Fibroblast of skin of back (primary cell): ENCODE measurements around the gene SPATC1L.
"Not testable (repeated sequence)": the region's sequence is repeated elsewhere in the genome, so short reads cannot be mapped to it uniquely, and the experiment has no call there.

Experiments used
- DNase-seq: peaks from one replicate; pipeline ENCODE4 v3.0.0-alpha.2; 2013

SPATC1L gene

DNA sequence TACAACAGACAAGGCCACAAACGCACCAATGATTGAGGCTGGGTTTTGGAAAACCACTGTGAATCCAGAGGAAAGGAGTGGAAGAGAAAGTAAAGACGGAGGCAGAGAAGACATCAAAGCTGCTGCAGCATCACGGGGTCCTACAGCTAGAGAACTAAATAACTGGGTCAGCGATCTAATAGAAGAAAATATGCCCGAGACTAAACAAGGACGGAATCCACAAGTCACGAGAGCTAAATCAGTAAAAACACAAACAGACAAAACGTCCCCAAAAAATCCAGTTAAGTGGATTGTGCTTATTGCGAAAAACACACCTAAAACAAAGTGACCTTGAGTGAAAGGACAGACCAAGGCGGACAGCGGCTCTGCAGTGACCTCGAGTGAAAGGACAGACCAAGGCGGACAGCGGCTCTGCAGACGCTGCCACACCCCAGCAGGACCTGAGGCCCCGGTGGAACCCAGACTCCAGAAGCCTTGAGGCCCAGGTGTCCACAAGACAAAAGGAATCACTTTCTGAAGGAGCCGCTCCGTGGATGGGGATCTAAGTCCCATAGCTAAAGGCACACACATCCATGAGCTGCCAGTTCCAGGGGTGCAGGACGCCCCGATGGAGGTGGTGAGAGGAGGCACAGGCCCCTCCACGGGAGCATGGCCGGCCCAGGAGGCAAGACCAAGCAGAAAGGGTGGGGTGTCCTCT, 34.9 kb downstream of the SPATC1L start:
- no peak for DNase-seq

DNA sequence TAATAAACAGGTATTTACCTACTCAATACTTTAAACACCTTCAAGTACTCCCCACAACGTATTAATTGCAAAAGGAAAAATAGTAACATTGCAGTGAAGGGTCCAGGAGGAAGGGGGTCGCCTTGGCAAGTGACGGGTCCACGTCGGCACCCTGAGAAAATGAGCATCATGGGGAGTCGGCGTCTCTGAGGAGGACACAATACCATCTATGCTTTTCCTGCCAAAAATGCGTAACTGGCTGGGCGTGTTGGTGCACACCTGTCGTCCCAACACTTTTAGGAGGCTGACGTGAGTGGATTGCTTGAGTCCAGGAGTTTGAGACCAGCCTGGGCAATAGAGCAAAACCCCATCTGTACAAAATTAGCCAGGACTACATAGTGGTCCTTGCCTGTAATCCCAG, 36.2 kb downstream of the SPATC1L start:
- no peak for DNase-seq

DNA sequence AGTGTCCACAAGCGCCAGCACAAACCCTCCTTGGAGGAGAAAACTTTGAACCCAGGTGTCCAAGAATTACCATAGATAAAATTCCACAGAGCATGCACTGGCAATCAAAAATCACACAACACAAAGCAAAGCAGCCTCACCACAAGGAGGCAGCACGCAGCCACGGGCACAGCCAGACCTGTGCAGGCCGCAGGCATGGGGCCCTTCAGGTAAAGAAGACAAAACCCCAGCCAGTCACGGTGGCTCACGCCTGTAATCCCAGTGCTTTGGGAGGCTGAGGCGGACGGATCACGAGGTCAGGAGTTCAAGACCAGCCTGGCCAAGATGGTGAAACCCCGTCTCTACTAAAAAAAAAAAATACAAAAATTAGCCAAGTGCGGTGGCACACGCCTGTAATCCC, 36.8 kb downstream of the SPATC1L start:
- DNase-seq, result not testable (repeated sequence)

DNA sequence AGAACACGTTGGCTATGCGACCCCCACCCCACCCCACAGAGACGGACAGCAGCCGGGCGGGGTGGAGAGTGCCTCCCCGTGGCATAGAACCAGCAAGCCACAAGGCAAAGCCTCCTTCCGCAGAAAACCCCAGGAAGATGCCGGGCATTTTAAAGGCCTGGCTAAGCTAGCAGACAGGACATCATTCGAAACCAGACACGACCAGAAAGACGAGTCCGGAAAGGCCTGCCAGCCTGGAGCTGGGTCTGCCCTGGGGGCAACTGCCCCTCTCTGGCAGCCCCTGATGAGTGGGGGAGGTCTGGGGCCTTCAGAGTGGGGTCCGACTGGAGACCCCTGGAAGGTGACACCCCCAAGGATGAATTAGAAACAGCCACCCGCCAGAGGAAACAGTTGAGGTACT, 37.4 kb downstream of the SPATC1L start:
- DNase-seq, result no peak

DNA sequence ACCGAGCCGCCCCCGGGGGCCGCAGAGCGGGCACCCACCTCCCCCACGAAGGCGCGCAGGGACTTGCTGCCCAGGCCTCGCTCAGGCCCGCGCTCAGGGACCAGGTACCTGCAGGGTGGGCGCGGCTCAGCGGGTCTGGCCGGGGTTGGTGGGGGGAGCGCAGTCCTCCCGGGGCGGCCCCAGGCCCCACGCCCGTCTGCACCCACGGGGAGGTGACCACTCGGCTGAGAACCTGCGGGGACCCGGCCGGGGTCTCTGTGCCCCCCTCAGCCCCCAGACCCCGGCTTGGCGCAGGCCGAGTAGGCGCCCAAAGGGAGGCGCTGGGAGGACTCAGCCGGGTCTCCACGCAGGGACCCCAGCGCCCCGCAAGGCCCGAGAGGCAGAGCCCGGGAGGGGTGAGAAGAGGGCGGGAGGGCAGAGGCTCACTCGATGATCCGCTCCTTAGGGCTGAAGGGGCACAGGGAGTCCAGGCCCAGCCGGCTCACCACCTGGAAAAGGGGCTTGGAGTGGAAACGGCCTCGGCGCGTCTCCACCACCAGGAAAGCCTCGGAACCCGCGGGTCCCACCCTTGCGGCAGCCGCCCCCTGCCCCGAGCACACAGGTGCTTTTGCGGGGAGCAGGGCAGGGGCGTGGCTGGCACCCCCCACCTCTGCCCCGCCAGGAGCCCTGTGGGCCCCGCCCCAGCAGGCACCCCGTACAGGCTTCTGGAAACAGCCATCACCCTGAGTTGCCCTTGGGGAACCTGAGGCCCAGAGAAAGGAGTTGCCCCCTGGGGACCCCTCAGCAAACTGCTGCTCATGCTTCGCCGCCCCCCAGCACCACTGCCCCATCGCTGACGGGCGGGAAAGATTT, 38.2 kb downstream of the SPATC1L start:
- DNase-seq, result no peak

DNA sequence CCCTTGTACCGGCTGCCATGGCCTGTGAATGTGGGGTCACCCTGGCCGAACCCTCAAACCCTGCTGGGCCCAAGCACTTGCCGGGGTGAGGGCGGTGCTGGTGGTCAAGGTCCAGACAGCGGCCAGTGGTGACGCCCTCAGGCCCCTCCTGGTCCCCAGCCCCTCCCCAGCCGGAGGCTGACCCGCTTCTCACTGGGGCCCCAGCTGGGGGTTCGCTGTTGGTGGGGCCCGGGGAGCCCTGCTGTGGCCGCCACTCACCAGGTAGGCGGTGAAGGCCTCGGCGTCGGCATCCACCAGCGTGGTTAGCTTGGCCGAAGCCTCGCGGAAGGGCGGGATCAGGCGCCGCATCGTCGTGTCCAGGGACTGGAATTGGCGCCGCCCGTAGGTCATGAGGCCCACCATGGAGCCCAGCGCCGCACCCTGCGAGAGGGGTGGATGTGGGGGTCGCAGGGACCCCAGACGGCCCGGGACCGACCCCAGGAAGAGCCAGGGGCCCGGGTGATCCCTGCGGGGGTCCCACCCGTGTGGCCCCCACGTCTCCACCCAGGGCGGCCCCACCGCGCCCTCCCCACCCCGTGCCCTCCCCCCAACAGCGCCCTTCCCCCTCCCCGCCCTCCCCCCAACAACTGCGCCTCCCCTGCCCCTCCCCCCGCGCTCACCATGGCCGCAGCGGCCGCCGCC, 39.0 kb downstream of the SPATC1L start:
- DNase-seq, result no peak

DNA sequence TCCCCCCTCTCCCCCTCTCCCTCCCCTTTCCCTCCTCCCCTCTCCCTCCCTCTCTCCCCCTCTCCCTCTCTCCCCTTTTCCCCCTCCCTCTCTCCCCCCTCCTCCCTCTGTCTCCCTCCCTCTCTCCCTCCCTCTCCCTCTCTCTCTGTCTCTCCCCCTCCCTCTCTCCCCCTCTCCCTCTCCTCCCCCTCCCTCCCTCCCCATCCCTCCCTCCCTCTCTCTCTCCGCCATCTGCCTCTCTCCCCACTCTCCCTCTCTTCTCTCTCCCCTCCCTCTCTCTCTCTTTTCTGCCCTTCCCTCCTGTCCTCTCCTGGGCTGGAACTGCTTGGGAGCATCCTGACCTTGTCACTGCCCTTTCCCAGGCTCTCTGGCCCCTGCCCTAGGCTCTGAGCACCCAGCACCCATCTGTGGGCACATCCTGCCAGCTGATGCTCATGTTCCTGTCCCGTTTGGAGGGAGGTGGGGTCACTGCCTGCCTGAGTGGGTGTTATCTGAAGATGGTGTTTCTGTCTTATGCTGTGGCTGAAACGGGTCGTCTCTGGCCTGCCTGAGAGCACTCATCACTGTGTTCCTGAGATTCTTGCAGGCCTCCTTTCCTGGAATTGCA, 39.7 kb downstream of the SPATC1L start:
- no peak for DNase-seq

DNA sequence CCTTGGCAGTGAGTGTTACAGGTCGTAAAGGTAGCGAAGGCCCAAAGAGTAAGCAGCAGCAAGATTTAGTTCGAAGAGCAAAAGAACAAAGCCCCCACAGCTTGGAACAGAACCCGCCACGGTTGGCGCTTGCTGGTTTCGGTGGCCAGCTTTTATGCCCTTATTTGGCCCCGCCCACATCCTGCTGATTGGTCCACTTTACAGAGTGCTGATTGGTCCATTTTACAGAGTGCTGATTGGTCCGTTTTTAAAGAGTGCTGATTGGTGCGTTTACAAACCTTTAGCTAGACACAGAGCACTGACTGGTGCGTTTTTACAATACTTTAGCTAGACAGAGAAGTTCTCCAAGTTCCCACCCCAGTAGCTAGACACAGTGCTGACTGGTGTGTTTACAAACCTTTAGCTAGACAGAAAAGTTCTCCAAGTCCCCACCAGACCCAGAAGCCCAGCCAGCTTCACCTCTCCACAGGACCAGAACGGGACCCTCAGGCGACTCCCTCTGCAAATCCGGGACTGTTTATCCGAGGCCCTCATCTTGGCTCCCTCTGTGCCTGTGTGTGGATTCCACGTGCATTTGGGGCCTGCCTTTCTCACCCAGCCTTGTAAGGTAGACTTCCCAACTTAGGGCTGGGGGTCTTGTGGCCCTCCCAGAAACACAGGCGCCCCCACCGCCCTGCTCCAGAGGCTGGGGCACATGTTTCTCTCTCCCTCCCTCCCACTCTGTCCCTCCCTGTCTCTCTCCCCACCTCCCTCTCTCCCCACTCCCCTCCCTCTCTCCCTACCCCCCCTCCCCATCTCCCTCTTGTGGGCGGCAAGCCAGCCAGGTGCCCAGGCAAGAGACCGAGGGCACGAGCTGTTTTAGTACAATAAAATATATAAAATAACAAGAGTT, 41.4 kb downstream of the SPATC1L start:
- DNase-seq, result no peak

DNA sequence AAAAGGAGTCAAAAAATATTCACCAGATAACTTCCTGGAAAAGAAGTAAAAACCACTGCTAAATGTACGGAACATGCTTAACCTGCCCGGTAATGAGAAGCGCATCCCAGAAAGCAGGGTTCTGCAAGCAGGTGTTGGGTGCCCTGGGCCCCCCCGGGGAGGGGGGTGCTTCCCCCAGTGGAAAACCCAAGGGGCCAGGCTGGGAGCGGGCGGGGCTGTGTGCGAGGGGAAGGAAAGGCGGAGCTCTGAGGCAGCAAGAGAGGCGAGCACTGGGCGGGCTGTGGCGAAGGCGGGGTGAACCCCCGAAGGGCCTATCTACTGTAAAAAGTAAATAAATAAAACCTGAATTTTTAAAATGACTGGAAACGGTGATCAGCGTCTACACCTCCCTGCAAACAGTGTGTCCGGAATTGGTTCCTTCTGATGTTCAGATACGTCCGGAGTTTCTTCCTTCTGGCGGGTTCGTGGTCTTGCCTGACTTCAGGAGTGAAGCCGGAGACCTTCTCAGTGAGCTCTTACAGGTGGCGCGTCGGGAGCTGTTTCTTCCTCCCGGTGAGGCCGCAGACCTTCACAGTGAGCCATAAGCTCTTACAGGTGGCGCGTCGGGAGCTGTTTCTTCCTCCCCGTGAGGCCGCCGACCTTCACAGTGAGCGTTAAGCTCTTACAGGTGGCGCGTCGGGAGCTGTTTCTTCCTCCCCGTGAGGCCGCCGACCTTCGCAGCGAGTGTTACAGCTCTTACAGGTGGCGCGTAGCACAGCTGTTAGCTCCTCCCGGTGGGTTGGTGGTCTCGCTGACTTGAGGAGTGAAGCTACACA, 42.3 kb downstream of the SPATC1L start:
- DNase-seq, result no peak

DNA sequence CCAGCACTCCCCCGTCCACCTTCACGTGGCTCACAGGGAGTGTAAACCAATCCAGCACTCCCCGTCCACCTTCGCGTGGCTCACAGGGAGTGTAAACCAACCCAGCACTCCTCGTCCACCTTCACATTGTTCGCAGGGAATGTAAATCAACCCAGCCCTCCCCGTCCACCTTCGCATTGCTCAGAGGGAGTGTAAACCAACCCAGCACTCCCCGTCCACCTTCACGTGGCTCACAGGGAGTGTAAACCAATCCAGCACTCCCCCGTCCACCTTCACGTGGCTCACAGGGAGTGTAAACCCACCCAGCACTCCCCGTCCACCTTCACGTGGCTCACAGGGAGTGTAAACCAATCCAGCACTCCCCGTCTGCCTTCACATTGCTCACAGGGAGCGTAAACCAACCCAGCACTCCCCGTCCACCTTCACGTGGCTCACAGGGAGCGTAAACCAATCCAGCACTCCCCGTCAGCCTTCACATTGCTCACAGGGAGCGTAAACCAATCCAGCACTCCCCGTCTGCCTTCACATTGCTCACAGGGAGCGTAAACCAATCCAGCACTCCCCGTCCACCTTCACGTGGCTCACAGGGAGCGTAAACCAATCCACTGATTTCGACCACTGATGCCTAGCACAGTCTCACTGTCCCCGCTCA, 43.8 kb downstream of the SPATC1L start:
- DNase-seq, result not testable (repeated sequence)

DNA sequence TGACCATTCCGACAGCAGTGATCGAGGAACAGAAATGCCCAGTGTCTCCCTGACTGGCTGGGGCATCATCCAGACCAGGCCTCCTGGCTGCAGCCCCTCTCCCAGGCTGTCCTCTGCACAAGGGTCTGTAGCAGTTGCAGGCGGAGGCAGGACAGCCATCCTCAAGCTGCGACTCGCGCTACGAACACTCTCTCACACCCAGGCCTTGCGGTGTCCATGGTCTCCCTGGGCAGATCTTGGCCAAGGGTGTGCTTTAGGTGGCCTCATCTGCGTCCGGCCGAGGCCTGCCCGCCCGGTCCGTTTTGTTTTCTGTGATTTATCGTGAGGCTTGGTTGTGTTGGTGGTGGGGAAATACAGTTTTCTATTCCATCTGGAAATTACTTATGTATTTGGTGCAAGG, 44.6 kb downstream of the SPATC1L start:
- DNase-seq, result no peak

DNA sequence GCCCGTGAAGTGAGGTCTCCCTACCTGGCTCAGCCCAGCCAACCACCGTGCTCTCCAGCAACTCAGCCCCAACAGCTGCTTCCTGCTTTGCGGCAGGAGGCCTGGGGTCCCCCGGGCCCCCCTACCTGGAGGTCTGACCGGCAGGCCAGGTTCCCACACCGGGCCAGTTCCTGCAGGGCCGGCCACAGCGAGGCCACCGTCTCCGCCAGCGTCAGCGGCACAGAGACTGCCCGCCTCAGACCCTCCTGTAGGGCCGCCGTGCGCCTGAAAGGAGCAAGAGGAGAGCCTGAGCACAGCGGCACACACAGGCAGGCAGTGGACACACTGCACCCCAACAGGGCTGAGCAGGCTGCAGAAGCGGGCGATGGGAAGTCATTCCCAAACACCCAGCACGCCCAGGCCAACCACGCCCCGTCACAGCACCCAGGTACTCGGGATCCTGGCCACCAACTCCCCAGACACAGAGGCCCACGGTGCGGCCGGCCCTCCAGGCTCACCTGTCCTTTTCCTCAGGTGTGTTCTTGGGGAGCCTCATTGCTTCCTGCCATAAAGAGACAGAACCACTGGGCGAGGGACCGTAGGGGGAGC, 45.8 kb downstream of the SPATC1L start:
- DNase-seq, result no peak

DNA sequence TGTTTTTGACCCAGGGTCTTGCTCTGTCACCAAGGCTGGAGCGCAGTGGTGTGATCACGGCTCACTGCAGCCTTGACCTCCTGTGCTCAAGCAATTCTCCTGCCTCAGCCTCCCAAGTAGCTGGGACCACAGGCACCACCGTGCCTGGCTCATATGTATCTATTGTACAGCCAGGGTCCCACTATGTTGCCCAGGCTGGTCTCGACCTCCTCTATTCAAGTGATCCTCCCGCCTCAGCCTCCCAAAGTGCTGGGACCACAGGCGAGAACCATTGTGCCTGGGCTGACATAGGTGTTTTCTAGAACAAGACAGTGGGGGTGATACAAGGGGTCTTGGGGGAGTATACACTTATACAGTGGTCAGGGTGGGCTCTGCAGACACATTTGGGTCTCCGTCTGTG, 46.4 kb downstream of the SPATC1L start:
- DNase-seq, result no peak

DNA sequence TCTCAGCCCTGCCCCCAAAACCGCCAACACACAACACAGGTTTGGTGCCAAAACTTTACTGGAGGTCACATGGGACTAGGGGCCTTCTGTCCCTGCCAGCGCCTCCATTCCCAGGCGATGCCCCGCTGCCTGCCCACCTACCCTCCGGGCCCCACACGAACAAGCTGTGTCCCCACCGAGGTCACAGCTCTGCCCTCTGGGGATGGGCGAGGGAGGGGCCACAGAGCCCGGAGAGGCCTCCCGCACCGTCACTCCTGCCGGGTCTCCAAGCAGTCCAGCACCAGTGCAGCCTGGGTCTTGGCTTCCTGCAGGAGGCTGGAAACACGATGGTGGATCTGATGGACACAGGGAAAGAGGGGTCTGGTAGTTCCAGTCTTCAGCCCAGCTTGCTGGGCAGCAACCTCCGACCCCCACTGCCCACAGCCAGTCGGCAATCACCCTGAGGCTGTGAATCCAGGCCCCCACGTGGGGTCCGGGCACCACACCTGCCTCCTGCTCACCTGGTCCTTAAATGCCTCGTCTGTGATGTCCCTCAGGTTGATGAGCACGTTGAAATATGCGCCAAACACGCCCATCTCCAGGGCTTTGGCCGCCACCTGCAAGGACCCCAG, 47.4 kb downstream of the SPATC1L start:
- DNase-seq, result no peak

DNA sequence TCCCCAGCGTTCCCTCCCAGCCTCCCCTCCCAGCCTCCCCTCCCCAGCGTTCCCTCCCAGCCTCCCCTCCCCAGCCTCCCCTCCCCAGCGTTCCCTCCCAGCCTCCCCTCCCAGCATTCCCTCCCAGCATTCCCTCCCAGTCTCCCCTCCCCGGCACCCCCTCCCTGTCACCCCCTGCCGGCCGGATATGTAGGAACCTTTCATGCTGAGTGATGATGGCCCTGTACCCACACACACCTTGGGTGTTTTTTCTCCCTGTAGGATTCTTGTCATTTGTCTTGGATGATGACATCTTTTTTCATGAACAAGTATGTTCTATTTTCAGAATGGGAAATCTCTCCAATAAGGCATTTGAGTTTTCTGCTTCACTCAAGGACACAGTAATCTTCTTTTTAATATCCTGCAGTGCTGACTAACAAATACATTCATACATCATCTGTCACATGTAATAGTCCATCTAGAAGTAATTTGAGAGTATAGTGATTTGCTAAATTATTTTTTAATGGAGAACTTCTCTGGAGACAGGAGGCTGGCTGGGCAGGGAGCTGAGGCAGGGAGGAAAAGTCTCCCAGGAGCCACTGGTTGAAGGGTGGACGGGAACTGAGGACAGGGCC, 48.4 kb downstream of the SPATC1L start:
- peak; percentile 50 for DNase-seq

DNA sequence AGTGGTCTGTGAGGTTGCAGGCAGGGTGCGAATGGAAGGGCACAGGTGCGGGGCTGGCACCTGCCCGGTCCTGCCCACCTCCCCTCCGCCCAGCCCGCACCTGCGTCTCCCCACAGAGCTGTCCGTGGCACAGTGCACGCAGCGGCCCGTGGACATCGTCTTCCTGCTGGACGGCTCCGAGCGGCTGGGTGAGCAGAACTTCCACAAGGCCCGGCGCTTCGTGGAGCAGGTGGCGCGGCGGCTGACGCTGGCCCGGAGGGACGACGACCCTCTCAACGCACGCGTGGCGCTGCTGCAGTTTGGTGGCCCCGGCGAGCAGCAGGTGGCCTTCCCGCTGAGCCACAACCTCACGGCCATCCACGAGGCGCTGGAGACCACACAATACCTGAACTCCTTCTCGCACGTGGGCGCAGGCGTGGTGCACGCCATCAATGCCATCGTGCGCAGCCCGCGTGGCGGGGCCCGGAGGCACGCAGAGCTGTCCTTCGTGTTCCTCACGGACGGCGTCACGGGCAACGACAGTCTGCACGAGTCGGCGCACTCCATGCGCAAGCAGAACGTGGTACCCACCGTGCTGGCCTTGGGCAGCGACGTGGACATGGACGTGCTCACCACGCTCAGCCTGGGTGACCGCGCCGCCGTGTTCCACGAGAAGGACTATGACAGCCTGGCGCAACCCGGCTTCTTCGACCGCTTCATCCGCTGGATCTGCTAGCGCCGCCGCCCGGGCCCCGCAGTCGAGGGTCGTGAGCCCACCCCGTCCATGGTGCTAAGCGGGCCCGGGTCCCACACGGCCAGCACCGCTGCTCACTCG, 52.2 kb downstream of the SPATC1L start:
- DNase-seq, result no peak

DNA sequence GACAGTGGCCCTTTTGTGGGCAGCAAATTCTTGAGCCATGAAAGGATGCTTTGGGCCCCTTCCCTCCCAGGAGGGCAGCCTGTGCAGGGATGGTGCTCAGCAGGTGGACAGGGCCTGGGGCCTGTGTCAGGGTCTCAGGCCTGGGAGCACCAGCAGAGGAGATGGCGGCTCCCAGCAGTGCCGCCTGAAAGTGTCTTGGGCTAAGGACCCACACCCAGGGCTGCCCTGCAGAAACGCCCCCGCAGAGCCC, 52.7 kb downstream of the SPATC1L start:
- DNase-seq, result no peak

DNA sequence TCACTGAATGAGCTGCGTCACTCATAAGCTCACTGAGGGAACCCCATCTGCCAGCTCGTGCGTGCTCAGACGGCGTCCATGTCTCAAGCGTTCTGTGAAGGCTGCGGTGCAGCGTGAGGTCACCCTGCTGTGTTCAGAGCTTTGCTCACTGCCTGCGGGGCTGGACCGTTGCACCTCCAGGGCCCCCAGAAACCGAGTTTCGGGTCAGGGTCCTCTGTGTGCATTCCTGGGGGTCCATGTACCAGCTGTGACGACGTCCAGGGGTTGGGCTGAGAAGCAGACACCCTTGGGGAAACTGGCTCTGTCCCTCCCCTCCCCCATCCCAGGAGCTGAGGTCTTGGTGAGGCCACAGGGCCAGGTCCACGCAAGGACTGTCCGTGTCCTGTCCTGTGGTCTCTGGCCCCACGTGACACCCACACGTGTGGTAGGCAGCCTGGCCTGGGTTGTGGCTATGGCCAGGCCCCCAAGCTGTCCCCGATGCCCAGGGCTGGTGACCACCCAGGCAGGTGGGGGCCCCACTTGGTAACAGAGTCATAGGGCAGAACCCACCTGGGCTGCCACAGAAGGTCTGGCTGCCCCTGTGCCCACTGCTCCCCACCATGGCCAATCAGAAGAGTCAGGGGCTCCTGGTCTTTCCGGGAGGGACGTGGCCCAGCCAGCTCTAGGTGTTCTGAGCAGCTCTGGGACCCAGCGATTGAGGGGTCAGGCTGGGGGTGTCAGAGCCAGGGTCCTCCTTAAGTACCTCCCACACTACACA, 53.2 kb downstream of the SPATC1L start:
- DNase-seq, result no peak
